ENCODE data around the gene ALKBH5. TPM values are rescaled to one million over a fixed set of nuclear protein-coding genes. Genes with fewer than 3 reads are reported as not detected.

Gene ALKBH5
- total and polyA plus RNA-seq, 2 of the 8 experiments (the other 6 are each of a cell fraction or from before 2014, with no cell fraction given), result 63.7 to 86.4 TPM

DNA sequence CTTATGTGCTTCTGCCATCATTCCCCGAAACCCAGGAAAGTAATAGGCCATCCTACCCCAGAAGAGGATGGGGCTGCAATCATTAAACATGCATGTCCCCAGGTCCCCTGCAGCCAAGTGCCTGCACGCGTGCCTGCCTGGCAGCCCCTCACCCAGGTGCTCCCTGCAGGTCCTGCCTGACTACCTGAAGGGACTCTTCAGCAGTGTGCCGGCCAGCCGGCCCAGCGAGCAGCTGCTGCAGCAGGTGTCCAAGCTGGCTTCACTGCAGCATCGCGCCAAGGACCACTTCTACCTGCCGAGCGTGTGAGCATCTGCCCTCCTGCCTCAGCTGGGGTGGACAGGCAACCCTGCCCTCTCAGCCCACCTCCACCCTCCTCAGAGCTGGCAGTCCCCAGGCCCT lies 16.2 kb upstream of the ALKBH5 start (continued):
- TF ChIP-seq RFX5 (IDR thresholded peaks at IDR 0.05; ENCODE audit: borderline replicate concordance, low read depth, low read length) (no peak), POU5F1 (IDR thresholded peaks at IDR 0.05; ENCODE audit: low read depth, low read length) (no peak)
